HG03460 (cell line): ENCODE measurements around the gene NUTM1.
A peak's percentile ranks its signal among the peaks of the same experiment; 100 is the strongest.

Experiments
- ATAC-seq: cut with Tn5 transposase; IDR thresholded peaks from one replicate; pipeline ENCODE4 v1.9.1; 2021; ENCODE audit not compliant: unreplicated experiment

The NUTM1 gene, protein sequence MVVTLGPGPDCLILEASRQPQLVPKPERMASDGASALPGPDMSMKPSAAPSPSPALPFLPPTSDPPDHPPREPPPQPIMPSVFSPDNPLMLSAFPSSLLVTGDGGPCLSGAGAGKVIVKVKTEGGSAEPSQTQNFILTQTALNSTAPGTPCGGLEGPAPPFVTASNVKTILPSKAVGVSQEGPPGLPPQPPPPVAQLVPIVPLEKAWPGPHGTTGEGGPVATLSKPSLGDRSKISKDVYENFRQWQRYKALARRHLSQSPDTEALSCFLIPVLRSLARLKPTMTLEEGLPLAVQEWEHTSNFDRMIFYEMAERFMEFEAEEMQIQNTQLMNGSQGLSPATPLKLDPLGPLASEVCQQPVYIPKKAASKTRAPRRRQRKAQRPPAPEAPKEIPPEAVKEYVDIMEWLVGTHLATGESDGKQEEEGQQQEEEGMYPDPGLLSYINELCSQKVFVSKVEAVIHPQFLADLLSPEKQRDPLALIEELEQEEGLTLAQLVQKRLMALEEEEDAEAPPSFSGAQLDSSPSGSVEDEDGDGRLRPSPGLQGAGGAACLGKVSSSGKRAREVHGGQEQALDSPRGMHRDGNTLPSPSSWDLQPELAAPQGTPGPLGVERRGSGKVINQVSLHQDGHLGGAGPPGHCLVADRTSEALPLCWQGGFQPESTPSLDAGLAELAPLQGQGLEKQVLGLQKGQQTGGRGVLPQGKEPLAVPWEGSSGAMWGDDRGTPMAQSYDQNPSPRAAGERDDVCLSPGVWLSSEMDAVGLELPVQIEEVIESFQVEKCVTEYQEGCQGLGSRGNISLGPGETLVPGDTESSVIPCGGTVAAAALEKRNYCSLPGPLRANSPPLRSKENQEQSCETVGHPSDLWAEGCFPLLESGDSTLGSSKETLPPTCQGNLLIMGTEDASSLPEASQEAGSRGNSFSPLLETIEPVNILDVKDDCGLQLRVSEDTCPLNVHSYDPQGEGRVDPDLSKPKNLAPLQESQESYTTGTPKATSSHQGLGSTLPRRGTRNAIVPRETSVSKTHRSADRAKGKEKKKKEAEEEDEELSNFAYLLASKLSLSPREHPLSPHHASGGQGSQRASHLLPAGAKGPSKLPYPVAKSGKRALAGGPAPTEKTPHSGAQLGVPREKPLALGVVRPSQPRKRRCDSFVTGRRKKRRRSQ

DNA sequence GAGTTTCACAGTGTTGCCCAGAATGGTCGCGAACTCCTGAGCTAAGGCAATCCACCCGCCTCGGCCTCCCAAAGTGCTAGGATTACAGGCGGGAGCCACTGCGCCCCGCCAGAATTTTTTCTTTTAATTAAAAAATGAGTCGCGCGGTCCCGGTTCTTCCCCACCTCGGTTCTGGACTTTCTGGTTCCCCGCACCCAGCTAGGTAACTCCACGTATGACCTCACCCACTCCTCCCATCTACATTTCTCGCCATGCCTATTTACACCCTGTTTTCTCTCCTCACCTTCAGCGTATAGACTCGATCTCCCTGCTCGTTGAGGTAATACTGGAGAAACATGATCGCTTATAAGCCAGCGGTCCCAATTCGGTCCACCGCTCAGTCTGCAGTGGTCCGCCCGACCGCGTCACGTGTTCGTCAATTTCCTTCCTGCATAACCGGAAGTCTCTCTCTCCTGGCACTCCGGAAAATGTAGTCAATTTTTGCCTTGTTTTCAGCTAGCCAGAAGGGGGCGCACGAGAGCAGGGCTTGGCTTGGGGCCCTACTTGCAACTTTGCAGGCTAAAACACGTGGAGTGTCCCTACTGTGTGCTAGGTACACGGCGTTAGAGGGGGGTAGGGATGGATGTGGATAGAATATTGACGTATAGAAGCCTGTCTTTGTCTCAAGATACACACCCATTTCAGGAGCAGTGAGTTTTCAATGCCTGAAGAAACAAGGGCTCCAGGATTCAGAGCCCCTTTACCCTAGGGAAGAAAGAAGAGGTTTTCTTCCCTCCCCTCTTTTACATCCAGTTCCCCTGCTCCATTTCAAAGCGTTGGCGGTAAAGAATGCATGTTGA, at the start of gene NUTM1, which contains the start of gene NOP10:
NUTM1 (plus strand) TSS at position 579 of the 839 bp plus-strand sequence. CDS start 382 bp downstream, outside the sequence.
NOP10 (minus strand) TSS at position 400 of the 839 bp plus-strand sequence; CDS start at position 337, 63 bp downstream.
- peak; percentile 82 for ATAC-seq

DNA sequence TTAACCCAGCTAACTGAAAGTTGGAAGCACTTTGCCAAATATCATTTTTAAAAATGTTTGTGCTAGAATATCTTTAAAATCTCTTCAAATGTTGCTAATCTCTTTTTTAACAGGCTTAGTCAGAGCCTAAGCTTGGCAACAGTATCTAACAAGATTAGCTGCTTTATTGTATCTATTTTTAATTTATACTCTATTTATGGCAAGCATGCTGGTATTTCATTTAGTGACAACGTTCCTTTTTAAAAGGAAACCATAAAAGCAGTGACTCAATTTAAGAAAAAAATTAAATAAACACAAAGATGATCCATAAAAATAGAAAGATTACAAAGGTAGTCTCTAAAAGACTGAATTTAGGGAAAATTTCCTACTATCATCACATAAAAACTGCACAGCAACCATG, 46.1 kb upstream of the NUTM1 start:
- no peak for ATAC-seq

DNA sequence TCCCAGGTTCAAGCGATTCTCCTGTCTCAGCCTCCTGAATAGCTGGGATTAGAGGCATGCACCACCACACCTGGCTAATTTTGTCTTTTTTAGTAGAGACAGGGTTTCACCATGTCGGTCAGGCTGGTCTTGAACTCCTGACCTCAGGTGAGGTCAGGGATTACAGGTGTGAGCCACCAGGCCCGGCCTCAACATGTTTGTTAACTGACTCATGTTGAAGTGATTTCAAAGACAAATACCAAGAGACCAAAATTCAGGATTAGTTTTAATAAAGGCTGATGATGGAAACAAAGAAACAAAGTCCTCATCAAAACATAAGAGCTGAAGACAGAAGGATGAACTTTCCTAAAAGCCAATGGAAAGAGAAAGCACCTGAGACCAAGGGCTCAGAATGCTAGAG, 42.1 kb upstream of the NUTM1 start:
- ATAC-seq: no peak

DNA sequence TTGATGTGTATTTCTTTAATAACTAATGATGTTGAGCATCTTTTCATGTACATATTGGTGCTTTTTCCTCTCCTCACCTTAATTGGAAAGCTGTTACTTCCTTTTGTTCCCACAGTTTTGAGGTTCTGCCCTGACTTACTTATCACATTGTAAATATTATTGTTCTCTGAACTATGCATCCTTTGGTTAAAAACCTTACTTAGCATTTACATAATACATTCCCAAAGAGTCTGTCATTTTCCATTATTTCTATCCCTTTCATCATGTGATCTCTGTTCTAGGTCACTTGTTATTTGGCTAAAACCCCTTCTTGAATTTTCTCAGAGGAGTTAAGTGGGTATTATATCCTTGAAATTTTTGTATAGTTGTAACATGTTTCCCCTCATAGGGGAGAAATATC, 38.5 kb upstream of the NUTM1 start:
- ATAC-seq: no peak

DNA sequence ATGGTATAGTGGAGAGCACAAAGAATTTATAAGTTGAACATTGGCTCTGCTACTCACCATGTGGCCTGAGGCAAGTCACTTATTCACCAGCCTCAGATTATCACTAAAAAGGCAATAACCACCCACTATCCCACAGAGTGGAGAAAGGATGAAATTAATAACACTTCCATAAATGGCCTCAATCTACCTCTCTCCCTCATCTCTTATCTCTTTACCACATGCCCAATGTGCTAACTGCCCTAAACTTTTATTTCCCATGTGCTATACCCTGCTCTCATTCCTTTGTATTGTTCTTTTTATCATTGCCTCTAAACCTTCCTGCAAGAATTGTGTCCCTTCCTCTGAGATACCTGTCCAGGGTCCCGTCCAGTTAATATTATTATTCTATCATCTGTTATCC, 31.6 kb upstream of the NUTM1 start:
- no peak for ATAC-seq

DNA sequence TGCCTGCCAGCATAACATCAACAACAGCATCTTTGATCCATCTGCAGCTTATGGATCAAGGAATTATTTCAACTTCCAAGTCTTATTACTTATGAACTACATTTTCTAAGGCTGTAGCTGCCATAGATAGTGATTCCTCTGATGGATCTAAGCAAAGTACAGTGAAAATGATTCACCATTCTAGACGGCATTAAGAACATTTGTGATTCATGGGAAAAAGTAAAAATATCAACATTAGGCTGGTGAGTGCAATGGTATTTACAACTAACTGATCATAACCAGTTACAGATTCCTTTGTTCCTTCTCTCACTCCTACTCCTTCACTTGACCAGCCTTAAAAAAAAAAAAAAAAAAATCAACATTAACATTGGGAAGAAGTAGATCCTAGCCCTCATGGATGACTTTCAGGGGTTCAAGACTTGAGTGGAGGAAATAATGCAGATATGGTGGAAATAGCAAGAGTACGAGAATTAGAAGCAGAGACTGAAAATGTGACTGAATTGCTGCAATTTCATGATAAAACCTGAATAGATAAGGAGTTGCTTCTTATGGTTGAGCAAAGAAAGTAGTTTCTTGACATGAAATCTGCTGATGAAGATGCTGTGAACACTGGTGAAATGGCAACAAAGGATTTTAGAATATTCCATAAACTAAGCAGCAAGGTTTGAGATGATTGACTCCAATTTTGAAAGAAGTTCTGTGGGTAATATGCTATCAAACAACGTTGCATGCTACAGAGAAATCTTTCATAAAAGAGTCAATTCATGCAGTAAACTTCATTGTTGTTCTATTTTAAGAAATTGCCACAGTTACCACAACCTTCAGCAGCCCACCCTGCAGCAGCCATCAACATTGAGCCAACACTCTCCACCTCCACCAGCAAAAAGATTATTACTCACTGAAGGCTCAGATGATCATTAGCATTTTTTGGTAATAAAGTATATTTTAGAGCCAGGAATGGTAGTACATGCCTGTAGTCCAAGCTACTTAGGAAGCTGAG, 28.3 kb upstream of the NUTM1 start:
- ATAC-seq: no peak

DNA sequence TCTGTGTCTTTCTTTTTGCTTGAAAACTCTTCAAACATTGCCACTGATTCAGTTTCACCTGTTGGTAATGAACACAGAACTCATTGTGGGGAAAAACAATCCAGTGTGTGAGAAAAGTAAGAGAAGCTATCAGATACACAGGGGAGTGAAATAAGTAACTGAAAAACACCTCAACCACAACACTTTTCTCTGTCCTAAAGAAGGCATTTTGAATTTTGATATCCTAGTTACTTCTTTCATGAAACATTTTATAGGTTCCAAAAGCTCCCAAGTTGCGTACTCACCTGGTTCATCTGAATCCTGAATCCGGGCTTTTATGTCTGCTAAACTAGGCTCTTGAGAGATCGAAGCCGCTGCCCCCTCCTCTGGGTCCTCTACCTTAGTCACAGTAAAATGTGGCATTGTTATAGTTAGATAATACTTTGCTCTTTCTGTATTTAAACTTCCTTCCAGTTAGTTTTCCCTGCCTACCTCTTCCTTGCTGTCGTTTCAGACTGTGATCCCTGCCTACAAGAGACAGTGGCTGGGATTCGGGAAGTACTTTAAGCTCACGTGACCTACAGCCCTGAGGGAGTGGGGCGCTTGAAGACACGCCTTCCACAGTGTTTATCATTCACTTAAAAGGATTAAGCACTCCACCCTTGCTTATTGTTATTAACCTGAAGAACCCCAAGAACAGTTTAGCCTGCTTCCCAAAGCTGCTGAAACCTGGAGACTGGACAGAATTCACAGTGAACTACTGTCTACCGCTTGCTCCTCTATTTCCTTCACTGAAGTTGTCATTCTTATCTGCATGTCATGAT, 24.6 kb upstream of the NUTM1 start:
- ATAC-seq: peak; percentile 69

DNA sequence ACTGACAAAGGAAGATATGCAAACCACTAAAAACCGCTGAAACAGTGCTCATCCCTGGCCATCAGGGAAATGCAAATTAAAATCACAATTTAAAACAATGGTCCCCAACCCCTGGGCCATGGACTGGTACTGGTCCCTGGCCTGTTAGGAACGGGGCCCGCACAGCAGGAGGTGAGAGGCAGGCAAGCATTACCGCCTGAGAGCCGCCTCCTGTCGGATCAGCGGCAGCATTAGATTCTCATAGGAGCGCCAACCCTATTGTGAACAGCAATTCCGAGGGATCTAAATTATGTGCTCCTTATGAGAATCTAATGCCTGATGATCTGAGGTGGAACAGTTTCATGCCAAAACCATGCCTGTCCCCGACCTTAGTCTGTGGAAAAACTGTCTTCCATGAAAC, 19.9 kb upstream of the NUTM1 start:
- no peak for ATAC-seq

DNA sequence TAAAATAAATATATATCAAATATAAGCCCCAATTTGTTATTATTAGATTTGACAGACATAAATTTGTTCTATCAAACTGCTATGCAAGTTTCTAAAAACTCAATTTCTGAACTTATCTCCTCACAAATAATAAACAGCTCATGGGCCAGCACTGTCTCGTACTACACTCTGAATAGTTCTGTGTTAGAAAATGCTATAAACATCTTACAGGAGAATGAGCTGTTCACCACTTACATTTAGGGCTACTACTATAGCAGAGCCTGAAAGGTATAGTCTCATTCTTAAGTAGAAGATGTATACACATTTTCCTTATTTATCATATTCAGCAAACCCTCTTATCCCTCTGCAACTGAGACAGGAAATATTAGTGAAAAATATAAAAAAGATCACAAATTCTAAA, 18.2 kb upstream of the NUTM1 start:
- no peak for ATAC-seq

DNA sequence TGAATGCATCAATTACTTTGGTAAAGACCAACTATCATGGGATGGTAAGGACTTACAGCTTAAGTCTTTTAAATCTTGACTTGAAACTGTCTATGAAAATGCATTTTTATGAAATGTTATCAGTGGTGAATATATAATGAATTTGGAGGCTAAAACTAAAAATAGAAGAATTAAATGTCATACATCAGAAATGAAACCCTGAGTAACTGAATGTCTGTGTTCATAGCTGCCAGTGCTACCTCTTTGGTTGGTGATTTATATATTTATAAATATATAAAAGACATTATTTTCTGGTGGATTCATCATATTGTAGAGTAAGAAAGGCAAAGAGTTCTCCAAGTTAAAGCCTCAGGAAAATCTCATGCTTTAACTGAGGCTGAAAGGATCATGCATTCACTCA, 17.7 kb upstream of the NUTM1 start:
- no peak for ATAC-seq

DNA sequence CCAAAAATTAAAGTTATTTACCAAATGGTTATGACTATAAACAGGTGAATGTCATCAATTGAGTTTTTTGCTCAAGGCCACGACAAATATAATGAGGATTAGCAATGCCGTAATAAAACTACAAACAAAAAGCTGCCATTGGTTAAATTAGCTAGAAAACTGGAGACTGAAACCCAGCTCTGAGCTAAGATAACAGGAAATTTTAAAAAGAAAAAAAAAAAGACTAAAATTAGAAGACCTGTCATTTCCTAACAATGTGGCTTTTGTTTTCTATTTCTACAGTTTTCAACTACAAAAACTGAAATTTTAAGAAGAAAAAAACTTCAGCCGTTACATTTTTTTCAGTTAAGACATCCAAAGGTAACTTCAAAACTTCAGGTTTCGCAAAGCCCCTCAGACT, 15.2 kb upstream of the NUTM1 start:
- no peak for ATAC-seq

DNA sequence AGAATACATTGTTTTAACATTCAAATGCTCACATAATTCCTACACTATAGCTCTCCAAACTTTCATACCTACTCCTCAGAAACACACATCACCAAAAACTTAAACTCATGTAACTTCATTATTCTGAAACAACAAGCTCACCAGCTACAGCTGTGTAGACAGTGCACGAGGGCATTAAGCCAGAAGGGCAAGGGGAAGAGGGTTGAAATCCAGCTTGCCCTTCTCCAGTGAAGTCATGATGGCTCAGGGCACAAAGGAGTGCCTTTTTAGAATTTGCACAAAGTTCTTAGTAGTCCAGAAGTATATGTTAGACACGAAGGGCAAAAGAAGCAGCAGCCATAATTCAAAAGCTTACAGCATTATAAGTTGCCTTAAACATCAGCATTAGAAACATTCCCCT, 14.1 kb upstream of the NUTM1 start:
- ATAC-seq: no peak

DNA sequence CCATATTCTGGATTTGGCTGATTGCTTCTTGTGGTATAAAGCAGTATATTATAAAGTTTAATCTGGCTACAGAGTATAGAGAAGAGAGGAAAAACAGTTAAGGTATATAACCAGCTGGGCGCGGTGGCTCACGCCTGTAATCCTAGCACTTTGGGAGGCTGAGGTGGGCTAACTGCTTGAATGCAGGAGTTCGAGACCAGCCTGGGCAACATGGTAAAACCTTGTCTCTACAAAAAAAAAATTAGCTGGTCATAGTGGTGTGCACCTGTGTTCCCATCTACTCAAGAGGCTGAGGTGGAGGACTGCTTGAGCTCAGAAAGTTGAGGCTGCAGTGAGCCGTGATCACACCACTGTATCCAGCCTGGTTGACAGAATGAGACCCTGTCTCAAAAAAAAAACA, 12.8 kb upstream of the NUTM1 start:
- no peak for ATAC-seq

DNA sequence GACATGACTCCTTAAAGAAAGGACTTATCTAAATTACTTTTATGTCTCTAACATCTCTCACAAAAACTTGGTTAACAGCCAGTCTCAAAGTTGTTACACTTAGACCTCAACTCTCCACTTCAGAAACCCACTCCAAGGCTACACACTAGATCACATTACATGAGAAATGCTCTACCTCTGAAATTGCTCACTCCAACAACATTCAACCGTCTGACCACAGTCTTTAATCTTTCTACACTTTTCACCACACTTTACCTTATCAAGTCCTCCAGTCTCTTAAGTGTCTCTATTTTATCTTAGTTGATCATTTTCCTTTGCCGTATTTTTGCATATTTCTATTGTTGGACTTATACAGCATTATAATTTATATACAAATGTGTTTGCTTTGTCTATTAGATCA, 11.3 kb upstream of the NUTM1 start:
- no peak for ATAC-seq

DNA sequence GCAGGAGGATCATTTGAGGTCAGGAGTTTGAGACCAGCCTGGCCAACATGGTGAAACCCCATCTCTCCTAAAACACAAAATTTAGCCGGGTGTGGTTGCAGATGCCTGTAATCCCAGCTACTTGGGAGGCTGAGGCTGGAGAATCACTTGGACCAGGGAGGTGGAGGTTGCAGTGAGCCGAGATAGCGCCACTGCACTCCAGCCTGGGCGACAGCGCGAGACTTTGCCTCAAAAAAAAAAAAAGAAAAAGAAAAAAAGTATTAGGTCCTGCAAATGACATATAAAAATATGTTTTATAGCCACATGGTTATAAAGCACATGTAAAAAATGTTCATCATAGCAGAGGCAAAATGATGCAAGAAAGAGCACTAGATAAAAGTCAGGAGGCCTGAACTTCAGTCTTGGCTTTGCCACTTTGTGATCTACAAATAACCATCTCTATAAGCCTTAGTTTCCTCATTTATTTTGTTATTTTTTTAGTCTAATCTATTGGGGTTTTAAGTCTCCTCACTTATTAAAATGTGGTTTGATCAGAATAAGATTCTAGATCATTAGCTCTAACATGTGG, 10.5 kb upstream of the NUTM1 start:
- ATAC-seq: no peak

DNA sequence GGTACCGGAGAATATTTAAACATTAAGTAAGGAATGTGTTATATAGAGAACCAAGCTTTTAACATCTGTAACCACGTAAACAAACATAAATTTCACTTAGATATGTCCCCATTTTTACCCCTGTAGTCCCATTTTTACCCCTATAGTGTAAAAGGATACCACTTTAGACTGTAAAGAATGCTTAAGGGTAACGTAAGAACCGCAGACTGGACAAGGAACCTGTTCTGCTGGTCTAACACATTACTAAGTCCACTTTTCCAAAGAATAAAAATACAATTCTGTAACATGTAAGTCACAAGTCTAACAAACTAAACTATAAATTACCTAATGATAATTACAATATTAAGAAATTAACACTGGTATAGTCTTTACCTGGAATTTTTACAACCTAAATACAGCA, 8.4 kb upstream of the NUTM1 start:
- no peak for ATAC-seq

DNA sequence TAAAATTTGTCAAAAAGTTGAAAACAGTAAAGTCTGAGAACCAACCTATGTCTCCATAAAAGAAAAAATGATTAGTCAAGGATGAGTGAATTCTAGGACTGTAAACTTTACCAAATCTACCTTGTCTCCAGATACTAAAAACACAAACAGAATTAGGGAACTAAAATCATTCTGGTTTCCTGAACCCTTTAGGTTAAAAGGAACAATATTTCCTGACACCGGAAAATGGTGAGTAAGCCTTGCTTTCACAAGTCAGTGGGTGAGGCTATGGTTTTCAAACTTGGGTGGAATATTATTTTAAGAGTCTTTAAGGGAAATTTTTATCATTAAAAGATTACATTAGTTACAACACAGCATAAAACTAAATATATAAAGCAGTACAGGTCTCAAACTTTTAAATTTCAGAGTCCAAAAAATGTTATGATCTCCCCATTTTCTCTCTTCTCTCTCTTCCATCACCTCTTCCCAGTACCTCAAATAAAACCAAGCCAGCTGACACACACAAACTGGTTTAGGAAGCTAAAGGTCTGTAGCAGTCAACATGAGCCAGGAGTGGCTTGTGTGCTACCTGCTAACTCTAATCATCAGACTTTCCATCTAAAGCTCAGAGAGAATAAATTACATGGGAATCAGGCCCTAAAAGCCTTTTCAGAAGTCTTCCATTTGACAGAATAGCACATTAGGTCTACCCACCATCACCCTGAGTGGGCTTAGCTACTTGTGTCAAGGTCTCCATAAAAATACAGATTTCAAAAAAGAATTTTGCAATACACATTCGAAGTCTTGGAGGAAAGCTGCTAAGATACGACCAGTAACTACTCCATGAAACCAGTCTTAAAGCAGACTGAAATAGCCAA, 7.7 kb upstream of the NUTM1 start:
- ATAC-seq: no peak
